ENCODE results near the gene MSH2.
"Not testable (repeated sequence)": the region's sequence is repeated elsewhere in the genome, so short reads cannot be mapped to it uniquely, and the experiment has no call there.

MSH2 gene

DNA sequence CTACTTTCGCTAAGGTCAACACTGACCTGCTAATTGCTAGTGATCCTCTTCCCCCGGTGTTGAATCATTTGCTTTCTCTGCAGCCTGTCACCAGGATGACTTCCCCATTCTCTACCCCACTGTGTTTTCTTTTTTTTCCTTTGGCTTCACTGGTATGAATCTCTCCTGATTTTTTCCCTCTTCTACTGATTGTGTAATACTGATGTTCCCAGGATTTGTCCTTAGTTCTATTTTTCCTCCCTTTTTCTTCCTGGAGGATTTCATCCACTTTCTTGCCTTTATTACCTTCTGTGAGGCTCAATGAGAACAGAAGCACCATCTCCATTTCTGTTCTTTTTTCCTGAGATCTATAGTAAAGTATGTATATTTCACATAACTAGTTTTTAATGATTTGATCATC, 14.1 kb upstream of the MSH2 start:
- TF ChIP-seq CTCF (IDR thresholded peaks at IDR 0.05; ENCODE audit: control insufficient read depth, extremely low read depth, insufficient read depth): no peak
- no peak for DNase-seq (ENCODE audit: low read depth)
- no peak overlapping the region for H3K4me3 ChIP-seq (ENCODE audit: low read depth, low read length)

GRCh38 chr2:47389692-47390091, 13.3 kb upstream of the MSH2 start:
- TF ChIP-seq CTCF (IDR thresholded peaks at IDR 0.05; ENCODE audit: control insufficient read depth, extremely low read depth, insufficient read depth): no peak
- DNase-seq (ENCODE audit: low read depth): no peak
- H3K4me3 ChIP-seq (ENCODE audit: low read depth, low read length): no peak overlapping the region

DNA sequence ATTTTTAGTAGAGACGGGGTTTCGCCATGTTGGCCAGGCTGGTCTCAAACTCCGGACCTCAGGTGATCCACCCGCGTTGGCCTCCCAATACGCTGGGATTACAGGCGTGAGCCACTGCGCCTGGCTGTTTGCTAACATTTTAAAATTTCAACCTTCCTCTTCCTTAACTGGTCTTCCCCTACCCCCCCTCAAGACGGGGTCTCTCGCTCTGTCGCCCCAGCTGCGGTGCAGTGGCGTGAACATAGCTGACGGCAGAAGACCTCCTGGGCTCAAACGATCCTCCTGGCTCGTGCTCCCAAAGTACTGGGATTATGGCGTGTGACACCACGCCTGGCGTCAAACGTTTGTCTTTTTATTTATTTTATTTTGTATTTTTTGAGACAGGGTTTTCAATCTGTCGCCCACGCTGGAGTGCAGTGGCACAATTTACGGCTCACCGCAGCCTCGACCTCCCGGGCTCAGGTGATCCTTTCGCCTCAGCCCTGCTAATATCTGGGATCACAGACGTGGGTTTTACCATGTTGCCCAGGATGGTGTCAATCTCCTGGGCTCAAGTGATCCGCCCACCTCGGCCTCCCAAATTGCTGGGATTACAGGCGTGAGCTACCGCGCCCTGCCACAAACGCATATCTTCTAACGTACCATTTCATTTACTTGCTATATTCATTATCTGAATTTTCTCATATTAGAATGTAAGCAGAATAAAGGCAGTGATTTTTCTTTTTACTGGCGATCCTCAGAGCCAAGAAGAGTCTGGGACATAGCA, 984 bp upstream of the MSH2 start:
- DNase-seq (ENCODE audit: low read depth): no peak
- TF ChIP-seq CTCF (IDR thresholded peaks at IDR 0.05; ENCODE audit: control insufficient read depth, extremely low read depth, insufficient read depth): no peak
- peak overlapping the region; percentile 72 for H3K4me3 ChIP-seq (ENCODE audit: low read depth, low read length)

DNA sequence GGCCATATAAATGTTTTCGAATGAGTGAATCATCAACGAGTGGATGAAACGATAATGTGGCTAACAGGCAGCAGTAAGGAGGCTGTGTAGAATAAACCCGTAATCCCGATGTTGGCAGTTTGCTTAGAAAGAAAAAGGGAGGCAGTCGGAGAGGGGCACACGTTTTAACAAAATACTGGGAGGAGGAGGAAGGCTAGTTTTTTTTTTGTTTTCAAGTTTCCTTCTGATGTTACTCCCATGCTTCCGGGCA, 476 bp upstream of the MSH2 start:
- H3K4me3 ChIP-seq (ENCODE audit: low read depth, low read length): peak overlapping the region; percentile 72
- DNase-seq (ENCODE audit: low read depth): no peak
- no peak for TF ChIP-seq CTCF (IDR thresholded peaks at IDR 0.05; ENCODE audit: control insufficient read depth, extremely low read depth, insufficient read depth)

GRCh38 chr2:47403609-47404193, 745 bp downstream of the MSH2 start:
- peak overlapping the region; percentile 72 for H3K4me3 ChIP-seq (ENCODE audit: low read depth, low read length)
- no peak for TF ChIP-seq CTCF (IDR thresholded peaks at IDR 0.05; ENCODE audit: control insufficient read depth, extremely low read depth, insufficient read depth)
- DNase-seq (ENCODE audit: low read depth): no peak

DNA sequence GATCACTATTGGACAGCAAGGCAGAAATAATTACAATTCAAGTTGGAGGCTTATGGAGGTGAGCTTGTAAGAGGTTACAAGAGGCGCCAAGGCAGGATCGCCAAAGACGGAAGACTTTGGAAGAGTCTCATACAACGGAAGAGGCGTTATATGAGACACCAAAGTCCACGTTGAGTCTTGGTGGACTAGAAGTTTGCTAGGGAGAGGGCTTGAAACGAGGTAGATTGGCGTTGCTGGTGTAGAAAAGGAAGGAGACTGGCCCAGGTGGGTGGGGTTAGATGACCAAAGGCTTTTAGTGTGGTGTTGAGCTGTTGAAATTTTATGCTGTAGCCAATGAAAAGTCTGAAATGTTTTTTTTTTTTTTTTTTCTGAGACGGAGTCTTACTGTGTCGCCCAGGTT, 1.4 kb downstream of the MSH2 start:
- no peak for DNase-seq (ENCODE audit: low read depth)
- no peak for TF ChIP-seq CTCF (IDR thresholded peaks at IDR 0.05; ENCODE audit: control insufficient read depth, extremely low read depth, insufficient read depth)
- H3K4me3 ChIP-seq (ENCODE audit: low read depth, low read length): peak overlapping the region; percentile 72

DNA sequence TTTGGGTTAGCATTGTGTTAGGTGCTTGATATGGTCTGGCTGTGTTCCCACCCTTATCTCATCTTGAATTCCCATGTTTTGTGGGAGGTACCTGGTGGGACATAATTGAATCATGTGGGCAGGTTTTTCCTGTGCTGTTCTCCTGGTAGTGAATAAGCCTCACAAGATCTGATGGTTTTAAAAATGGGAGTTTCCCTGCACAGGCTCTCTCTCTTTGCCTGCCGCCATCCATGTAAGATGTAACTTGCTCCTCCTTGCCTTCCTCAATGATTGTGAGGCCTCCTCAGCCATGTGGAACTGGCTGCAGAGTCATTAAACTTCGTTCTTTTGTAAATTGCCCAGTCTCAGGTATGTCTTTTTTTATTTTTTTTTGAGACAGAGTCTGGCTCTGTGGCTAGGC, 2.8 kb downstream of the MSH2 start:
- TF ChIP-seq CTCF (IDR thresholded peaks at IDR 0.05; ENCODE audit: control insufficient read depth, extremely low read depth, insufficient read depth): no peak
- H3K4me3 ChIP-seq (ENCODE audit: low read depth, low read length): no peak overlapping the region
- DNase-seq (ENCODE audit: low read depth): no peak

GRCh38 chr2:47406649-47407330, 3.8 kb downstream of the MSH2 start:
- H3K4me3 ChIP-seq (ENCODE audit: low read depth, low read length); DNase-seq (ENCODE audit: low read depth): not testable (repeated sequence)

GRCh38 chr2:47407976-47408375, 5.0 kb downstream of the MSH2 start:
- DNase-seq (ENCODE audit: low read depth); H3K4me3 ChIP-seq (ENCODE audit: low read depth, low read length): not testable (repeated sequence)

All from LNCaP clone FGC (cell line).